ENCODE measurements around the gene IL17D.

IL17D gene

DNA sequence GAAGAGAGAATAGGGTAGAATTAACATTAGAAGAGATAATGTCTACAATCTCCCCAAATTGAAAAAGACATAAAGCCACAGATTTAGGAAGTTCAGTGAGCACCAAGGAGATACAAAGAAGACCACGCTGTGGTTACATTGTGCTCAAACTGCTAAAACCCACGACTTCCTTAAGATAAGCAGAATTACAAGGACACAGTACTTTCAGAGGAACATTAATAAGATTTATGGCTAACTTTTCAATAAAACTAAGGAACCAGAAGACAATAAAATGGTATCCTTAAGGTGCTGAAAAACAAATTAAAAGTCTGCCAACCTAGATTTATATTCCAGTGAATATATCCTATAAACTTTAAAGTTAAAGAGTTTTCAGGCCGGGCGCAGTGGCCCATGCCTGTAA, 7.4 kb upstream of the IL17D start:
- no peak for DNase-seq

GRCh38 chr13:20699715-20700114, 3.8 kb upstream of the IL17D start:
- no peak for DNase-seq

GRCh38 chr13:20700288-20700687, 3.2 kb upstream of the IL17D start:
- DNase-seq: no peak

- DNase-seq: no peak
These were observed 2.0 kb upstream of the IL17D start for GRCh38 chr13:20701461-20701860.

DNA sequence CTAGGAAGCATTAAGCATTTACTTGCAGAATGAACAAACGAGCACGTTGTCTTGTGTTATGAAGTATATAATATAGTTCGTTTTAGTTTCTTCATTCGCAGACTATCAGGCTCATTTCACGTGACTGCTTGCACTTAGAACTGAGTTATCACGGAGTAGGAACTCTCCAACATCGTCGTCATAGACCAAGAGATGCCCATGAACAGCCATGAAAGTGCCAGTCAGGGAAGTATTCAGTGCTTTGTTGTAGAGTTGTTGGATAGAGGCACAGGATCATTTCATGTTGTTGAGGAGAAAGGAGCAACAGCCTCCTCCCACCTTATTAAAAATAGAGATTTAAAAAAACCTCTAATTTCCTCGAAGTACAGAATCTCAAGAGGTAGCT, 977 bp upstream of the IL17D start:
- DNase-seq: no peak

- DNase-seq: peak; percentile 83
These were observed 420 bp downstream of the IL17D start for GRCh38 chr13:20703780-20704458.

GRCh38 chr13:20704459-20705069, 1.1 kb downstream of the IL17D start:
- no peak for DNase-seq

DNA sequence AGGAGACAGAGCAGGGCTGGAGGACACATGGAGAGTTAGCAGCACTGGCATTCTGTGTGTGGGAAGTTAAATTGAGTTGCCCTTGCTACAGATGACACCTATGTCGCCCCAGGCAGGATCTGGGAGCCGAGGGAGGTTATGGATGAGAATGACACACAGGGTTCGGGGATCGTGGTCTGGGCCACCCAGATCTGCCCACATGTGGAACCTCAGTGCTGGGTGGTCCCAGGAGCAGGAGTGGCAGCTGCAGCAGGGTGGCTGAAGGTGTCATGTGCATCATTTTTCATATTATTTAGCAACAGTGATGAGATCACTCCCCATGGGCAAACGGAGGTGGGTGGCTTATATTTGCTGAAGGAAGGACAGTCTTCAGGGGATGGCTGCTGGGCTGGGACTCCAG, 3.2 kb downstream of the IL17D start:
- no peak for DNase-seq

GRCh38 chr13:20708216-20708615, 4.7 kb downstream of the IL17D start:
- DNase-seq: no peak

- DNase-seq: no peak
These were observed 5.9 kb downstream of the IL17D start for GRCh38 chr13:20709369-20709768.

GRCh38 chr13:20709782-20710181, 6.3 kb downstream of the IL17D start:
- no peak for DNase-seq

DNA sequence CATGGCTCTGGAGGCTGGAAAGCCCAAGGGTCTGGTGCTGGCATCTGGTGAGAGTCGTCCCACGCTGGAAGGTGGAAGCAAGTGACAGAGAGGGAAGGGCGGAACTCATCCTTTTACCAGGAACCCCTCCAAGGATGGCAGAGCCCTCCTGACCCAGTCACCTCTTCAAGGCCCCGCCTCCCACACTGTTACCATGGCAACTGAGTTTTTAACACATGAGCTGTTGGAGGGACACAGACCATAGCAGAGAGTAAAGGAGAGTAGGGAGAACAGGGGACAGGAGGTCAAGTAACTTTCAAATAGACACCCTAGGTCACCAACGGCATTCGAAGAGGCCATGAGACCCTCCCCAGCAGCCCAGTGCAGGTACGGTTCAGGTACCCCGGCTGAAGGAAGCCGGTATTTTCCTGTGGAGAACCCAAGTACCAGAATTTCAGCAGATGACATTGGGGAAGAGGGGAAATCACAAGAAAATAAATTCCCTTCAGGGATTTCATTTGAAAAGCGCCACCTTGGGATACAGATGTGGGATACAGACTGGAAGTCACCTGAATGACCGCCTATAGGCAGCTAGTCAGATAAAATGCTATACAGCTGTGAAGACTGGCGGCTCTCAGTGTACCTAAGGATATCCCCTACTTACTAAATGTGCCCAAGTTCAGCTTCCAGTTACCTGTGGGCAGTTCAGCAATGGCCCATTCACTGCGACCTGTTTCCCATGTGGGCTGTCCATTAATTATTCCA, 8.0 kb downstream of the IL17D start:
- no peak for DNase-seq

DNA sequence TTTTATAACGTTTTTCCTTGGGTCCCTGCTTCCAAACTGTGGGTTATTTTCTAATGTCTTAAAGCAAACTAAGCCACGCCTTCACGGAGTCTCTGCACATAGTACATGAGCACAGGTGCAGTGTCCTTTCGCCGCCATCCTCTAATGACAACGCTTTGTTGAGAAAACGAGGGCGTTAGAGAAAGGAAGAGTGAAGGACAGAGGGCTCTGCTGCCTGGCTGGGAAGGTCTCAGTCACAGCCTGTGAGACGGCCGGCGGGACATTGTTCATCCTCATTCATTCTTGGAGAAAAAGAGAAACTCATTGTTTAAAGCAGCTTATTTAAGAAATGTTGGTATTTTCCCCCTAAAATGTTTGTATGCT, 9.5 kb downstream of the IL17D start:
- no peak for DNase-seq

DNA sequence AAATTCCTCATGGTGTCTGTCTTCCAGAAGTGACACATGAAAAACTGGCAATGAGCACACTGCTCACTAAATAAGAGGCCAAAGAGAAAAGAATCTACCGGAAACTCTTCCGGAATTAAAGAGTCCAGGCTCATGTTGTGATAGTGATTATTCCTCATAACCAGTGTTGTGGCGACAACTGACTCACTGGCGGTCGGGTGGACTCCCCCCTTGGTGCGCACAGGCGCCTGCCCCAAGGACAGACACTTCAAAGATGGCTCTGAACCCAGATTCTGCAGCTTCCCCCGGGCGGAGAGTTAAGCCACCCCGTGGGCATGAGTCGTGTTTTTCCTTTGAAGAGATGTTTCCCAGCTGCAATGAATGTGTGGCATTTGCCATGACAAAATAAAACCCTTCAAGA, 10.3 kb downstream of the IL17D start:
- no peak for DNase-seq

DNA sequence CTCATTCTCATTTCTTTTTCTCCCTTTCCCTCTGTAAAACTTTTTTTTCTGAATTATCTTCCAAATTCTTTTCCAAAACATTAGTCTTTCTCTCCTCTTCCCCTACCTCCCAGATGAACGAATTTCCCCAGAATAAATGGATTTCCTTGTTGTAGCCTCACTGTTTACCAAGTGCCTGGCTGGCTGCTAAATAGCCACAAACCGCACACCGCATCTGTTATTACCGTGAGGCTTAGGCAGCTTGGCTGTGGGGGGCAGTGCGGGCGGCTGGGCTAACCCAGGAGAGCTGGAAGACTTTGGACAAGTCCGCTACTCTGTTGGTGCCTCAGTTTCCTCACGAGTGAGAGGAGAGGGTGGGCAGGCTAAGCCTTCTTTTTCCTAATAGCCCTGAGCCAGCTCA, 10.7 kb downstream of the IL17D start:
- no peak for DNase-seq

GRCh38 chr13:20714563-20715329, 11.2 kb downstream of the IL17D start:
- DNase-seq: no peak

DNA sequence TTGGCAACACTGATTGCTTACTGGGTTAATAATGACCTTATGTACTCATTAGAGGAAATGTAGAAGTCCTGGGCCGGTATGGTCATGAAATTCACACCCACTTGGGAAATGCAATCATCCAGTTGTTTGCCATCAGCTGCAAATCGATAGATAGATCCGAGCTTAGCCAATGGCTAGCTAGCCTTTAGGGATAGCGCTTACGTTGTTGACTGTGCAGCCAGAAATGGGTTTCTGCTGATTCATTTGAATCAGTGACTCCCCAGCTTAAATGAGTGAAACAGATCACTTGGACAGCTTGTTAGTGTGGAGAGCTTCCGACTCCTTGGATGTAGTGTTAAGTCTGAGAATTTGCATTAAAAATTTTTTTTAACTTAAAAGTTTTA, 11.8 kb downstream of the IL17D start:
- DNase-seq: no peak

DNA sequence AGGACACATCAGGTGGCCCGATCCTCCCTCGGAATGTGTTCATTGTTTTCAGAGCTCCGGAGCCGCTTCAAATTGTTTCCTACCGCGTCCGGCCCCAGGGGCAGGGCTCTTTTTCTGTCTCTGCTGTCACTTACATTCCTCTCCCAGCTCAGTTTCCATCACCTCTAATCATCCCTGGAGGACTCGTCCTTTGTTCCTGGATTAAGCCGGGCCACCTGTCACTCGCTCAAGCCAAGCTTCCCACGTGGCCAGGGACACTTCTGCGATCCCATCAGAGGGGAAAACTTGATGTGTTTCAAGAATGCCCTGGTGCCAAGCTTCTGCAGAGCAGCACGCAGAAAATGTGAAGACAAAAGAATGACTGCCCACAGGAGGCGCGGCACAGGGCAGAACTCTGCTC, 13.5 kb downstream of the IL17D start:
- no peak for DNase-seq

DNA sequence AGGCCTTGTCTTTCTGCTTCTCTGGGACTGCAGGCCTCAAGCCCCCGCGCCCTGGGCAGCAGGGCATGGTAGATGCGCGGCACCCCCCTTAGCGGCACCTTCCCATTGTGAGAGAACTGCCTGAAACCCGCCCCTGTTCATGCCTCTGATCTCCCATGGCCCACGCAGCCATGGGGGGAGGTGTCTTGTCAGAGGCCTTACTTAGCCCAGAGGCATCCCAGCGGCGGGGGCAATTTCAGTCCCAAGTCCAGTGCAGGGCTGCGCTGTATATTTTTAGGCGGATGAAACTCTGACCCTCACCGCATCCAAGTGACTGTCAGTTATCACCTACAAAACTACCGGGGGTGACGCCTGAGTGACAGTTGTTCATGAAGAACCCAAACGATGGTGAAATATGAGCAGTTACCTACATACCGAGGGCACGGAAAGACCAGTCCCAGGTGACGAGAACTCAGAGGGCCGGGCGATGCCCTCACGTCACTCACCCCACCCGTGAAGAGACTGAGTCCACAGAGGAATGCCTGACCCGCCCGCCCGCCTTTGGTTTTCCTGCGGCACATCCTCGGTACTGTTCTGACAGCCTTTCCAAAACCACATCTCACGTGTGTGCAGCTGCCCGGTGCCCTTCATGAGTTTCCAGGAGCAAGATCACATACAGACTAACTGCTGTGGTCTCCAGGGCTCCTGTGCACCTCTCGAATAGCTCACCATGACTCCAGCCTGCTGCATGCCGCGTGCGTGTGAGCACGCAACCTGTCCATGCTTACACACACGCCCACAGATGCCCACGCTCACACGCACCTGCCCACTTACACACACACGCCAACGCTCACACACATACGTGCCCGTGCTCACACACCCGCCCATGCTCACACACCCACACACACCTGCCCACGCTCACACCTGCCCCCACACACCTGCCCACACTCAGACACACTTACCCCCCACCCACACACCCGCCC, 14.4 kb downstream of the IL17D start:
- no peak for DNase-seq

DNA sequence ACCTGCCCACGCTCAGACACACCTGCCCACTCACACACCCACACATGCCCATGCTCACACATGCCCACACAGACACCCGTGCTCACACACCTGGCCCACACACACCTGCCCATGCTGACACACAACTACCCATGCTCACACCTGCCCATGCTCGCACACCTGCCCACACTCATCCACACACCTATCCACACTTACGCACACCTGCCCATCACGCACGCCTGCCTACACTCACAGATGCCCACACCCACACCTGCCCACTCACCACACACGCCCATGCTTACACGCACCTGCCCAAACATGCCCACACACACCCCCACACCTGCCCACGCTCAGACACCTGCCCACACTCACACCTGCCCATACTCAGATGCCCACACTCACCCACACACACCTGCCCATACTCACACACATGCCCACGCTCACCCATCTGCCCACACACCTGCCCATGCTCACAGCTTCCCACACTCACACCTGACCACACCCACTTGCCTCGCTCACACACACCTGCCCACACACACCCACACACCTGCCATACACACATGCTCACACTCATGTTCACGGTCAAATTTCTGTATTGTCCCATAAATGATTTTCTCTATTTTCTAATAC, 15.6 kb downstream of the IL17D start:
- no peak for DNase-seq

GRCh38 chr13:20719783-20720182, 16.3 kb downstream of the IL17D start:
- no peak for DNase-seq

DNA sequence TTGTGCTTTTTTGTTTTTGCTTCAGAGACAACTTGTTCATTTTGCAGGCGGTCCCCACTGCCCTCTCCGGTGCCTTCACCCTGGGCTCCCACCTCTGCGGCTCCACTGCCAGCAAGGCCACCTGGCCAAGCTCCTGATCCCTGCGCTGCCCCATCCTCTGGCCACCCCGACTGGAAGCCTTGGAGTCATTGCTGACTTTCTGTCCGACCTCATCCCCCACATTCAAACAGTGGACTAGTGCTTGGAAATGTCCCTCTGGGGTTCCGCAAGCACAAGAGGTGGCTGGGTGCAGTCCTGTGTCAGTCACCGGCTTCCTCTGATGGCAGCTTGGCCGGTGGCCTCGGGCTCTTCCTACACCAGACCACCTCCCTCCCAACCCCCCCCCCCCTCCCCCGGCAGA, 17.0 kb downstream of the IL17D start:
- no peak for DNase-seq

Data from CD4-positive, alpha-beta T cell treated with Interferon gamma for 1 hour (primary cell).